Gastroesophageal sphincter (tissue), 4 donors: Measurements from ENCODE around the gene STAT1. TPM values are rescaled to one million over a fixed set of nuclear protein-coding genes. Genes with fewer than 3 reads are reported as not detected.

Experiments used
- ATAC-seq: fragments of 150-250 bp; one replicate; pipeline ENCODE4 v1.9.1; 2016; ENCODE audit warnings: mild to moderate bottlenecking, moderate library complexity
- H3K27ac ChIP-seq, 4 donors: fragments of 200-600 bp; sonication (generic) in 3 of 4; 1 replicate in 3 of 4; 2 replicates in 1 of 4; pipeline ENCODE4 v1.5.1; 2016 to 2019
- H3K27me3 ChIP-seq: fragments of 200-600 bp; sonication (generic); one replicate; pipeline ENCODE4 v1.5.1; 2019
- H3K36me3 ChIP-seq, 2 donors: fragments of 200-600 bp; sonication (generic); one replicate each; pipeline ENCODE4 v1.5.1; 2019; ENCODE audit warnings: control low read depth in 1 of 2
- H3K4me1 ChIP-seq, 3 donors: fragments of 200-600 bp; sonication (generic); 1 replicate in 2 of 3; 2 replicates in 1 of 3; pipeline ENCODE4 v1.5.1; 2016 to 2019; ENCODE audit warnings: control low read depth in 2 of 3
- H3K4me3 ChIP-seq, 2 donors: fragments of 200-600 bp; sonication (generic); one replicate each; pipeline ENCODE4 v1.5.1; 2019; ENCODE audit warnings: mild to moderate bottlenecking in 1 of 2, moderate library complexity in 1 of 2
- H3K9me3 ChIP-seq, 3 donors: fragments of 200-600 bp; sonication (generic); one replicate each; pipeline ENCODE4 v1.5.1; 2017 to 2019; ENCODE audit warnings: control low read depth in 2 of 3
- CTCF ChIP-seq, 4 experiments: fragments of 200-600 bp in 2 of 4; fragments of 450-650 bp in 2 of 4; sonication (generic) in 1 of 4; IDR thresholded peaks; one replicate each; pipeline ENCODE4 v1.5.1; 2017 to 2019; ENCODE audit warnings: antibody characterized with exemption in 4 of 4, mild to moderate bottlenecking in 2 of 4, moderate library complexity in 2 of 4
- EP300 ChIP-seq: sonication (generic); formaldehyde crosslinking; IDR thresholded peaks from one replicate; pipeline ENCODE4 v1.6.1; 2017; ENCODE audit warnings: antibody characterized with exemption, mild to moderate bottlenecking
- POLR2A ChIP-seq, 2 donors: fragments of 450-650 bp; IDR thresholded peaks; one replicate each; pipeline ENCODE4 v1.6.1; 2017; ENCODE audit warnings: antibody characterized with exemption in 2 of 2, mild to moderate bottlenecking in 2 of 2, moderate library complexity in 1 of 2
- POLR2AphosphoS5 ChIP-seq: sonication (generic); formaldehyde crosslinking; IDR thresholded peaks from one replicate; pipeline ENCODE4 v1.6.1; 2017; ENCODE audit warnings: antibody characterized with exemption
- WGBS, 2 donors: methylation state at CpG; one replicate each; pipeline ENCODE4 v1.1.5; 2018; ENCODE audit warnings: low coverage in 1 of 2; 5-methylcytosine and 5-hydroxymethylcytosine counted together
- total RNA-seq, 4 donors: library from RNA; depleted of rRNA; stranded (reverse); fragments of >200 nt; gene quantifications; one replicate each; pipeline ENCODE4 v1.1.0, GENCODE V29; 2016

STAT1 gene
- total RNA-seq, 4 donors from 2014 or later, result 47.0 to 59.9 (median 53.5) TPM

- WGBS, 2 donors, result 74 to 95% methylated on average over 4 to 11 of the region's 12 CpGs
- Histone ChIP-seq H3K4me3 (no peak overlapping the region), H3K36me3 (peaks cover 9 to 100% of the 10 kb centered on the region in 2 donors), H3K4me1 (peaks cover 0 to 9% (median 0%) of the 10 kb centered on the region in 3 donors), H3K27me3 (no peaks in the 10 kb centered on the region), H3K9me3 (no peaks in the 10 kb centered on the region), H3K27ac (no peak overlapping the region)
- no peak for ATAC-seq
- TF ChIP-seq POLR2A (IDR thresholded peaks at IDR 0.05) (no peak), CTCF (IDR thresholded peaks at IDR 0.05) (no peak), POLR2AphosphoS5 (no peak), EP300 (no peak)
Measured at GRCh38 chr2:190974629-190975361, 39.2 kb downstream of the STAT1 start.

- TF ChIP-seq CTCF (IDR thresholded peaks at IDR 0.05) (no peak), EP300 (no peak), POLR2AphosphoS5 (no peak)
- H3K36me3 ChIP-seq, result peaks cover 12 to 100% of the 10 kb centered on the region in 2 donors
- no peak overlapping the region for H3K27ac ChIP-seq
- peaks cover 0 to 9% (median 0%) of the 10 kb centered on the region in 3 donors for H3K4me1 ChIP-seq
- no peaks in the 10 kb centered on the region for H3K27me3 ChIP-seq
- no peak overlapping the region for H3K4me3 ChIP-seq
- ATAC-seq, result no peak
- 68 to 75% methylated on average over 10 to 11 of the region's 11 CpGs for WGBS, 2 donors
- H3K9me3 ChIP-seq, result no peaks in the 10 kb centered on the region
Measured at GRCh38 chr2:190973726-190974628, 40.0 kb downstream of the STAT1 start.

GRCh38 chr2:190973262-190973661, 40.7 kb downstream of the STAT1 start:
- no peak for ATAC-seq
- no peaks in the 10 kb centered on the region for H3K27me3 ChIP-seq
- TF ChIP-seq POLR2AphosphoS5 (no peak), EP300 (no peak), POLR2A (IDR thresholded peaks at IDR 0.05) (no peak), CTCF (IDR thresholded peaks at IDR 0.05) (no peak)
- H3K36me3 ChIP-seq, result peaks cover 12 to 99% of the 10 kb centered on the region in 2 donors
- 90 to 100% methylated on average over 1 of the region's 1 CpG for WGBS, 2 donors
- no peak overlapping the region for H3K4me3 ChIP-seq
- H3K9me3 ChIP-seq, result no peaks in the 10 kb centered on the region
- H3K27ac ChIP-seq, result no peak overlapping the region
- H3K4me1 ChIP-seq, result peaks cover 0 to 9% (median 0%) of the 10 kb centered on the region in 3 donors

GRCh38 chr2:190972846-190973245, 41.1 kb downstream of the STAT1 start:
- H3K4me3 ChIP-seq, result no peak overlapping the region
- H3K27me3 ChIP-seq, result no peaks in the 10 kb centered on the region
- no peaks in the 10 kb centered on the region for H3K9me3 ChIP-seq
- peak; percentile 14 for ATAC-seq
- no peak for TF ChIP-seq CTCF (IDR thresholded peaks at IDR 0.05)
- no peak for TF ChIP-seq POLR2AphosphoS5
- TF ChIP-seq POLR2A (IDR thresholded peaks at IDR 0.05), result no peak
- TF ChIP-seq EP300, result no peak
- H3K27ac ChIP-seq, result no peak overlapping the region
- peaks cover 0 to 9% (median 0%) of the 10 kb centered on the region in 3 donors for H3K4me1 ChIP-seq
- WGBS, 2 donors, result 66 to 68% methylated on average over 3 of the region's 3 CpGs
- H3K36me3 ChIP-seq, result peaks cover 12 to 99% of the 10 kb centered on the region in 2 donors
